ENCODE results near the gene GPHN.

The GPHN gene

DNA sequence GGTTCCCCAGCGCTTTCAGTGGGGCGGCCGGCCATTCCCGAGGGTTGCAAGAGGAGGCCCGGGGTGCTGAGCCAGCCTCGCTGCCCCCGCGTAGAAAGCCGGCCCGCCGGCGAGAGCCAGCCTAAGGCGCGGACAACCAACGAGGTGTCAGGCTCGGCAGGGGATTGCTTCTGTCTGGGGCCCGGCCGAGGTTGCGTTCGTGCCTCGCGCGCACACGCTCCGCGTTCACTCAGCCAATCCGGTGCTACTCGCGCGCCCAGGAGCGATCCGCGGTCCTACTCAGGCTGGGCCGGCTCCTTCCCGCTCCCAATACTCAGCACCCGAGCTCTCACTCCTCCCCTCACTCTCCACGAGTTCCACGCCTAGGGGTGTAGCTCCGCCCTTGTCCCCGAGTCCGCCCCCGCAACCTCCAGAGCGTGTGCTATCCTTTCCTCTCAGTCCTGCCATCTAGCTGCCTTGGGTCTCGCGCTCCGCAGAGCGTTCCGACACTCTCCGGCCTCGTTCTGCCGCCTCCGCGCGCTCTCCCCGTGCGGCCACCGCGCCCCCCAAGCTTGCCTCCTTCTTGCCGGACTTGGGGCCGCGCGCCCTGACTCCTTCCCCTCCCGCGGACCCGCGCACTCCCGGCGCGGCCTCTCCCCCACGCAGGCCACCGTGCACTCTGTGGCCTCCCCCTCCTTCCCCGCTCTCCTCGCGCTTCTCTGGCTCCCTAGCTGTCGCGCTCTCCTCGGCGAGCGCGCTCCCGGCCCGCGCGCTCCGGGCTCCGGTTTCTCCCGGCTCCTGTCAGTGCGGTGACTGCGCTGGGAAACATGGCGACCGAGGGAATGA is at the start of gene GPHN:
TSS of gene GPHN (plus strand) at position 426 of the 825 bp plus-strand sequence.
- TF ChIP-seq EP300 (IDR thresholded peaks at IDR 0.05; ENCODE audit: borderline replicate concordance): peak; percentile 11; the same call in 1 of the 2 replicates
- TF ChIP-seq ZBTB7A (IDR thresholded peaks at IDR 0.05; ENCODE audit: low read depth): no peak
- TF ChIP-seq NFIC (IDR thresholded peaks at IDR 0.05): no peak
- no peak for TF ChIP-seq CREB1 (IDR thresholded peaks at IDR 0.05; ENCODE audit: low read depth)
- TF ChIP-seq, protein P1, sequence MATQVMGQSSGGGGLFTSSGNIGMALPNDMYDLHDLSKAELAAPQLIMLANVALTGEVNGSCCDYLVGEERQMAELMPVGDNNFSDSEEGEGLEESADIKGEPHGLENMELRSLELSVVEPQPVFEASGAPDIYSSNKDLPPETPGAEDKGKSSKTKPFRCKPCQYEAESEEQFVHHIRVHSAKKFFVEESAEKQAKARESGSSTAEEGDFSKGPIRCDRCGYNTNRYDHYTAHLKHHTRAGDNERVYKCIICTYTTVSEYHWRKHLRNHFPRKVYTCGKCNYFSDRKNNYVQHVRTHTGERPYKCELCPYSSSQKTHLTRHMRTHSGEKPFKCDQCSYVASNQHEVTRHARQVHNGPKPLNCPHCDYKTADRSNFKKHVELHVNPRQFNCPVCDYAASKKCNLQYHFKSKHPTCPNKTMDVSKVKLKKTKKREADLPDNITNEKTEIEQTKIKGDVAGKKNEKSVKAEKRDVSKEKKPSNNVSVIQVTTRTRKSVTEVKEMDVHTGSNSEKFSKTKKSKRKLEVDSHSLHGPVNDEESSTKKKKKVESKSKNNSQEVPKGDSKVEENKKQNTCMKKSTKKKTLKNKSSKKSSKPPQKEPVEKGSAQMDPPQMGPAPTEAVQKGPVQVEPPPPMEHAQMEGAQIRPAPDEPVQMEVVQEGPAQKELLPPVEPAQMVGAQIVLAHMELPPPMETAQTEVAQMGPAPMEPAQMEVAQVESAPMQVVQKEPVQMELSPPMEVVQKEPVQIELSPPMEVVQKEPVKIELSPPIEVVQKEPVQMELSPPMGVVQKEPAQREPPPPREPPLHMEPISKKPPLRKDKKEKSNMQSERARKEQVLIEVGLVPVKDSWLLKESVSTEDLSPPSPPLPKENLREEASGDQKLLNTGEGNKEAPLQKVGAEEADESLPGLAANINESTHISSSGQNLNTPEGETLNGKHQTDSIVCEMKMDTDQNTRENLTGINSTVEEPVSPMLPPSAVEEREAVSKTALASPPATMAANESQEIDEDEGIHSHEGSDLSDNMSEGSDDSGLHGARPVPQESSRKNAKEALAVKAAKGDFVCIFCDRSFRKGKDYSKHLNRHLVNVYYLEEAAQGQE (IDR thresholded peaks at IDR 0.05; ENCODE audit: low read depth): no peak
- TF ChIP-seq, protein P2, sequence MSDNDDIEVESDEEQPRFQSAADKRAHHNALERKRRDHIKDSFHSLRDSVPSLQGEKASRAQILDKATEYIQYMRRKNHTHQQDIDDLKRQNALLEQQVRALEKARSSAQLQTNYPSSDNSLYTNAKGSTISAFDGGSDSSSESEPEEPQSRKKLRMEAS (IDR thresholded peaks at IDR 0.05): peak; percentile 87
- peak; percentile 73 for TF ChIP-seq TAF1 (IDR thresholded peaks at IDR 0.05; ENCODE audit: low read depth)
- peak; percentile 26; the same call in 1 of the 2 replicates for TF ChIP-seq TEAD4 (IDR thresholded peaks at IDR 0.05)
- TF ChIP-seq YY1 (IDR thresholded peaks at IDR 0.05; ENCODE audit: low read depth): peak; percentile 75
- TF ChIP-seq EGR1 (IDR thresholded peaks at IDR 0.05): peak; percentile 97
- TF ChIP-seq TCF12 (IDR thresholded peaks at IDR 0.05; ENCODE audit: low read depth): no peak

DNA sequence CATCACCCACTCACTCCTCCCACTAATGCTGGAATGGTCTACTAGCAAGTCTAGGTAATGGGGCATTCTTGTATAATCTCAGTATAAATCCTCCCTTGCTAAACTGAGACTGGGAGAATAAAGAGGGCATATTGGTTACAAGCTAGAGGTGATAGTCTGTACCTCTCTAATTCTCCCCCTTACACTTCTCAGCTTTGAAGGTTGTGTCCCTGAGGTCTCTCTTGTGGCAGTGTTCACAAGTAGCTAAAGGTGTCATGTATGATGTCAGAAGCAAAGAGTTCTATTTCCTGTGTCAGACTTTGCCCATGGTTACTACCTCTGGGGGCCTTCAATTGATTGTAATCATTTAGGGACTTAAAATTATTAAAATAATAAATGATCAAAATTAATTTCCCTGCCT is 48.3 kb upstream of the GPHN start:
- no peak for TF ChIP-seq FOXM1 (IDR thresholded peaks at IDR 0.05; ENCODE audit: borderline replicate concordance, low read depth)
- TF ChIP-seq NFIC (IDR thresholded peaks at IDR 0.05): no peak
- TF ChIP-seq YY1 (IDR thresholded peaks at IDR 0.05; ENCODE audit: low read depth): no peak
- TF ChIP-seq TAF1 (IDR thresholded peaks at IDR 0.05; ENCODE audit: low read depth): no peak
- TF ChIP-seq, protein P3, sequence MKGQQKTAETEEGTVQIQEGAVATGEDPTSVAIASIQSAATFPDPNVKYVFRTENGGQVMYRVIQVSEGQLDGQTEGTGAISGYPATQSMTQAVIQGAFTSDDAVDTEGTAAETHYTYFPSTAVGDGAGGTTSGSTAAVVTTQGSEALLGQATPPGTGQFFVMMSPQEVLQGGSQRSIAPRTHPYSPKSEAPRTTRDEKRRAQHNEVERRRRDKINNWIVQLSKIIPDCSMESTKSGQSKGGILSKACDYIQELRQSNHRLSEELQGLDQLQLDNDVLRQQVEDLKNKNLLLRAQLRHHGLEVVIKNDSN (IDR thresholded peaks at IDR 0.05): no peak
- TF ChIP-seq, protein P1 (IDR thresholded peaks at IDR 0.05; ENCODE audit: low read depth): no peak
- no peak for TF ChIP-seq EGR1 (IDR thresholded peaks at IDR 0.05)
- no peak for TF ChIP-seq ZBTB7A (IDR thresholded peaks at IDR 0.05; ENCODE audit: low read depth)
- no peak for TF ChIP-seq RAD21 (IDR thresholded peaks at IDR 0.05; ENCODE audit: low read depth)
- TF ChIP-seq TEAD4 (IDR thresholded peaks at IDR 0.05): no peak
- TF ChIP-seq TCF12 (IDR thresholded peaks at IDR 0.05; ENCODE audit: low read depth): no peak
- TF ChIP-seq CREB1 (IDR thresholded peaks at IDR 0.05; ENCODE audit: low read depth): no peak
- TF ChIP-seq, protein P2 (IDR thresholded peaks at IDR 0.05): no peak
- TF ChIP-seq CEBPB (IDR thresholded peaks at IDR 0.05): no peak

DNA sequence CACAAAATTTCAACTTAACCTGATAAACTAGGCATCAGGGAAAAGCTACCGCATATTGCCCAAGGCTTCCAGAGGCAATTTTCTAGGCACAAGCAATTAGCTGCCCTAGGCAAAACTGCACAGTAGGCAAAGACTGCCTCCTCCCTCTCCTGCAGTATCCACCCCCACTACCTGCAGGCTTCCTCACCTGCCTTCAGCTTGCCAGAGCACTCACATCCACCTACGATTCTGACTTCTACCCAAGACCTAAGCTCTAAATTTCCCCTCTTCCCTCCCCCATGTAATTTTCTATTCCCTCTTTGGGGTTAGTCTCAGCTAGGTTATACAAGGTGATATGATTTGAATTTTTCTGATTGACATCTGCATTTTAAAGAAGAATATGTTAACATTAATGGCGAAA is 43.7 kb upstream of the GPHN start:
- TF ChIP-seq TCF12 (IDR thresholded peaks at IDR 0.05; ENCODE audit: low read depth) (no peak), EGR1 (IDR thresholded peaks at IDR 0.05) (no peak), FOXM1 (IDR thresholded peaks at IDR 0.05; ENCODE audit: borderline replicate concordance, low read depth) (no peak), ZBTB7A (IDR thresholded peaks at IDR 0.05; ENCODE audit: low read depth) (no peak), YY1 (IDR thresholded peaks at IDR 0.05; ENCODE audit: low read depth) (no peak), CREB1 (IDR thresholded peaks at IDR 0.05; ENCODE audit: low read depth) (no peak), NFIC (IDR thresholded peaks at IDR 0.05) (no peak), TAF1 (IDR thresholded peaks at IDR 0.05; ENCODE audit: low read depth) (no peak), CEBPB (IDR thresholded peaks at IDR 0.05) (no peak), EP300 (IDR thresholded peaks at IDR 0.05; ENCODE audit: borderline replicate concordance) (no peak), RAD21 (IDR thresholded peaks at IDR 0.05; ENCODE audit: low read depth) (no peak), TEAD4 (IDR thresholded peaks at IDR 0.05) (no peak)
- TF ChIP-seq, protein P1 (IDR thresholded peaks at IDR 0.05; ENCODE audit: low read depth): no peak
- TF ChIP-seq, protein P2 (IDR thresholded peaks at IDR 0.05): no peak
- TF ChIP-seq, protein P3 (IDR thresholded peaks at IDR 0.05): no peak

Measured in Ishikawa (cell line).